NCI-H2029 (cell line): ENCODE measurements around the gene HTT.
A peak's percentile ranks its signal among the peaks of the same experiment; 100 is the strongest.

ENCODE experiments used
- DNase-seq: peaks from one replicate; lab custom pipeline; 2025; lab: John Stamatoyannopoulos, UW

The HTT gene

GRCh38 chr4:3074078-3074845, at the start of gene HTT, which contains the start of gene HTT-AS:
Gene HTT, plus strand, starts transcription at chr4:3074681. Its CDS starts 145 bp downstream, at chr4:3074826.
Gene HTT-AS, minus strand, starts transcription at chr4:3074538.
- peak; percentile 85 for DNase-seq

- no peak for DNase-seq
Measured at GRCh38 chr4:3025881-3026280, 48.6 kb upstream of the HTT start.

DNA sequence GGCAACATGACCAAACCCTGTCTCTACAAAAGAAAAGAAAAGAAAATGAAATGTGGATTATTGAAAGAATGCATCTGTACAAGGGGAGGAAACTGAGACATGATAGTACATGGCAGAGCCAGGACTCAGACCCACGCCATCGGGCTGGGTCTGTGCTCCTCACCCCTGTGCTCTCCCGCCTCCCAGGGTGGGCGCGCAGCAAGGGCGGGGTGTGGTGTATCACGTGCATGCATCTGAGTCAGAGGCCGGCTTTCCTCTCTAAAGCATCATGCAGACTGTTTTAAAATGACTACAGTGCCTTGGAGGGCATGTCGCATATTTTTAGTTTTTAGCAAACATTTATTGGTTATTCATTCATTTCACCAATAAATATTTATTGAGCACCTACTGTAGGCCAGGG, 47.9 kb upstream of the HTT start:
- DNase-seq, result no peak

DNA sequence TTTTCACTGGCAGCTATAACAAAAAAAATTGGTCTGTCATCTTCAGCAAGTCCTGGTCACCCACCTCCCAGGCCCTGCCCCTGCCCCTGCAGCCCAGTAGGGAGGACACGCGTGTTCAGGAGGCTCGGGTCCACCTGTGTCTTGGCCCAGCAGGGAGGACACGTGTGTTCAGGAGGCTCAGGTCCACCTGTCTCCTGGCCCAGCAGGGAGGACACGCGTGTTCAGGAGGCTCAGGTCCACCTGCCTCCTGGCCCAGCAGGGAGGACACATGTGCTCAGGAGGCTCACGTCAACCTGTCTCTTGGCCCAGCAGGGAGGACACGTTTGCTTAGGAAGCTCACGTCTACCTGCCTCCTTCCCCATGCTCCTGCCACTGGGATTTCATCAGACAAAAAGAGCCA, 45.0 kb upstream of the HTT start:
- no peak for DNase-seq

DNA sequence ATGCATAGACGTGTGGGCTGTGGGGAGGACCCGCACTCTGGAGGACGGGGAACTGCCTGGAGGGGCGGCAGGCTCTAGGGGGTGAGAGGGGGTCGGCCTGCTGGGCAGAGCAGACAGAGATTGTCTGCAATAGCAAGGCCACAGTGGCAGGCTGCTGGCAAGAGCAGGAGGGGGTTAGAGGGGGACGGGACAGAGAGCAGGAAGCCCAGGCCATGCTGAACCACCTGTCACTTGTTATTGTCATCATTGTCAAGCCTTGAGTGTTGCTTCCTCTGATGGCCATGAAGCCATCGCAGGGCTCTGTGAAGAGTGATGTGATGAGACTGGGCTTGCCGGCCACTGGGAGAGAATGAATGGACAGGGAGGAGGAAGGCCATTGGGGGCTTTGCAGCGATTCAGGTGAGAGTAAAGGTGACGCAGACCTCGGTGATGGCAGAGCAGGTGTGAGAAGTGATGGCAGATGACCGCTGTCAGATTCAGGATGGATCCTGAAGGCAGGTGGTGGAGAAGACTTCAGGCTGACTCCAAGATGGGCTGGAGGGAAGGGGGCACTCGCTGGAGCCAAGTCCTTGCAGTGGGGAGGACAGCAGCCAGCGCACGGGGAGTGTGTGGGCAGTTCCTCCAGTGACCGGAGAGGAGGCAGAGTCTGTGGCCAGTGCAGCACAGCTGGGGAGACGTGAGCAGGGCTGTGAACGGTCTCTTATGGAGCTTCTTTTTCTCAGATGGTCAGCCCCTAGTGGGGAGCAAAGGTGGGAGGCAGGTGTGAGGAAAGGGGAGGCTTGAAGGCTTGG, 43.7 kb upstream of the HTT start:
- DNase-seq, result peak; percentile 23

DNA sequence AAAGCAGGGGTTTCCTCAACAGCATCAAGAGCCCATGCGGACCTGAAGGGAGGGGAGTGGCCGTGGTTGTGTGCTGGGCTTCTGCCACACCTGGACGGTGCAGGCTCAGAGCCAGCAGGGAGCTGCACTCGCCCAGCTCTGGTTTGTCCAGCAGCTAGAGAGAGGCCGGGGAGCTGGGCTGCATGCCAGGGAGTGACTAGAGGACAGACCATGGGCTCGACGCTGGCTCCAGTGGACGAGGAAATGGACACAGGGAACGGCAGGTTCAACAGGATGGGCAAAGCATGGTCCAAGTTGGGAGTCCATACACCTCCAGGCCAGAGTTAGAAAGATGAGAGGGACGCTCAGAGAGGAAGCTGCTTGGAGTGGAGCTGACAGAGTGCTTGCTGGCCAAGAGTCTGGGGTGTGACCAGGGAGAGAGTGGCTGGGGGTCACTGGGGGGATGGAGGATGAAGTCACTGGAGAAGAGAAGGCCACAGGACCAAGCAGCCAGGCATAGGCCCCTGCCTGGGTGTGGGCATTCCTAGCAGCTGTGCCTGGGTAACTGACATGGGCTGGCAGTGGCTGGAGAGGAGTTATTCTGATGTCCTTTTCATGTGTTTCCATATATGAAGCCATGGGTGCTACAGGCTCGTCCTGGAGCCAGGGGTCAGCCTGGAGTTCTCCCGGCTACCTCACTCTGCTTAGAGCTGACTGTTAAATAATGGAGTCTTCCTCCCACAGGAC, 43.0 kb upstream of the HTT start:
- peak; percentile 39 for DNase-seq

GRCh38 chr4:3034231-3034630, 40.2 kb upstream of the HTT start:
- DNase-seq, result no peak

- DNase-seq, result no peak
Measured at GRCh38 chr4:3035249-3035648, 39.2 kb upstream of the HTT start.

- no peak for DNase-seq
Measured at GRCh38 chr4:3035674-3036073, 38.8 kb upstream of the HTT start.

DNA sequence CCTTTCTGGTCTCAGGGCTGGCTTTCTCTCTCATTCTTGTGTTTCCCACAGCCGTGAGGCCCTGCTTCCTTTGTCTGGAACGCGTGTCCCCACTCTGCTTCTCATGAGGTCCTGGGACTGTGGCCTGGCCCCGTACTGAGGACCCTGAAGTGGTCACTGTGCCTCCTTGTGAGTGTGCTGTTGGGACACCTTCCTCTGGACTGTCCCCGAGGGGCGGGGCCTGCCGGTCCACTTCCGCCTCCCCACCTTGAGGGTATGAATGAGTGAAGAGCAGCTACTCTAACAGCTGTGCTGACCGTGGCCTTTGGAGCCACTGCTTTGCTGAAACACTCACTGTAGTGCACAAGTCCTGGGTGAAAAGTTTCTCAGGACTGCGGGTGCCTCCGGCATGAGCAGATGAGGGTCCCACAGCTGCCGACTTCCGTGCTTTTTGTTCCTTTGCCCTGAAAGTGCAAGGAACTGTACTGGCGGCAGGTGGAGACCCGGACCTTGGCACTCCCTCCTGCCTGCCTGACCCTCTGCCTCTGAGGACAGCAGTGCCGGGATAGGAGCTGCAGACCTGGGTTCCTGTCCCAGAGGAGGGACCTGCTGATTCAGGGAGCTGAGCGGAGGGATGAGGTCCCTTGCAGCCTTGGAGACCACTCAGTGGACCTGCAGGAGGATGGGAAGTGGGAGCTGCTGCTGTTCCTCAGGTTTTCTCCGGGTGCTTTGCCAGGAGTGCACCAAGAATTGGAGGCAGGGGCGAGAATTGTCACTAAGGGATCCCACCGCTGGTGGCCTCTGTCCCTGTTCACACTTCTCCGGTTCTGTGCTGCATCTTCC, 38.1 kb upstream of the HTT start:
- no peak for DNase-seq

DNA sequence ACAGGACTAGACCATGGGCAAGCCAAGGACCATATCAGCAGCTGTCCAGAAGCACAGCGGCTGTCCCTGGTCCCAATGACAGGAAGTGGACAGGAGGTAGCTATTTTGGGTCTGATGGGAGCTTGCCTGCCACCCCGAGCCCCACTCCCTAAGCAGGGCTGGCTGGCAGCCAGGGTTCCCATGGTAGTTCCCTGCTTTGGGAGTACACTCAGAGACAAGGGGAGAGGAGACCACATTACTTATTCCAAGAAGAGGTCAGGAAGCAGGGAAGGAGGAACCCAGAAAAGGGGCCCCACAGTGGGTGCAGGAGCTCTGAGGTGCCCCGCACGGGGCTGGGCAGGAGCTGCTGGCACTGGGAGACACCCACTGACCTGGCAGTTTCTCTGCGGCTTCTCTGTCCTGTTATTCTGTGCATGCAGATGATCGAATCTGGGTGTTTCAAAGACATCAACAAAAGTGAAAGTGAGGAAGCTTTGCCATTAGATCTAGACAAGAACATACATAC, 36.5 kb upstream of the HTT start:
- DNase-seq, result no peak

DNA sequence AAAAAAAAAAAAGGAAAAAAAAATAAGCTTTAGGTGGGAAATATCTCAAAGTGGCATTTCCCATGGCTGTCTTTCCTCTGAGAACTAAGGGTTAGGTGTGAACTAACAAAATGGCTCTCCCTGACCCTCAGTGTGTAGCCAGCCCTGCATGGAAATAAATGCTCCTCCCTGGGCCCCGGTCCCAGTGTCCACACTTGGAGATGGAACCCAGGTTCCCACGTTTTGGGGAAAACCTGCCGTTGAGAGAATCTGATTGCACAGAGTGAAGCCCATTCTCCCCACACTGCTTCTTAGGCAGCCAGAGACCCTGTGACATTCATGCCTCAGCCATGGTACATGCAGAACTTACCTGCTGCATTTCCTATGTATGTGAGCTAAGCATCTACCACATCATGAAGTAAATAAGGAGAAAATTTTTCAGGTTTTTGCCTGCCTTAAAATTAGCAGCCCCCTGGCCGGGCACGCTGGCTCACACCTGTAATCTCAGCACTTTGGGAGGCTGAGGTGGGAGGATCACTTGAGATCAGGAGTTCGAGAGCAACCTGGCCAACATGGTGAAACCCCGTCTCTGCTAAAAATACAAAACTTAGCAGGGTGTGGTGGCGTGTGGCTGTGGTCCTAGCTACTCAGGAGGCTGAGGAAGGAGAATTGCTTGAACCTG, 34.6 kb upstream of the HTT start:
- DNase-seq, result no peak

DNA sequence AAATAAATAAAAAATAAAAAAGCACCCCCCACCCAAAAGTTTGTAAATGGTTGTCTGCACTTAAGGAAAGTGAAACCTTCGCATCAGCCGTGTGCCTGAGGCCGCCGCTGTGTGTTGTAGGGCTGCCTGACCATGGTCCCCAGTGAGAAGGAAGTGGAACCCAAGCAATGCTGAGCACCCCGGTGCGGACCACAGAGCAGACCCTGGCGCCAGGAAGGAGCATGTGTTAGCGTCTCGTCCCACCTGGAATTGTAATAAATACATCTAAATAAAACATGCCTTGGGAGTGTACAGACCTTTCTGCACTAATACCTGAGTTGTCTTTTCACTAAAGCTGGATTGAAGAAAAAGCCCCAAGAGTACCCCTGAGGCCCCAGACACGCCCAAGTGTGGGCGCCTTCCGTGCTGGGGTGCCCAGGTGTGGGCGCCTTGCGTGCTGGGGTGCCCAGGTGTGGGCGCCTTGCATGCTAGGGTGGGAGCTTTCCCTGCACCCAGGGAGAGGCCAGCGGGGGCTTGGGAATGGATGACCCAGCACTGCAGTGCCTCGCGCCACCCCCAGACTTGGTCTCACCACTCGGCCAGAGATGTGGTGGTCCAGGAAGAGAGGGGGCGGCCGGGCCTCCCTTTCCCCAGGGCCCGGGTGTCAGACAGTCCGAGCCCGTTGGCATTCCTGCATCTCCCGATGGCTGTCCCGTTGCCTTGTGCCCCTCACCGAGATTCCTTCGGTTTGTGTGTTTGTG, 33.9 kb upstream of the HTT start:
- no peak for DNase-seq

- DNase-seq, result no peak
Measured at GRCh38 chr4:3041192-3042142, 33.0 kb upstream of the HTT start.

GRCh38 chr4:3042226-3042625, 32.3 kb upstream of the HTT start:
- no peak for DNase-seq

GRCh38 chr4:3043282-3044020, 31.0 kb upstream of the HTT start:
- no peak for DNase-seq

GRCh38 chr4:3044870-3045819, 29.3 kb upstream of the HTT start:
- DNase-seq, result no peak
